ENCODE data around the gene NOX4.

- TF ChIP-seq CTCF (IDR thresholded peaks at IDR 0.05) (no peak), POLR2A (IDR thresholded peaks at IDR 0.05) (no peak)
These were observed 212.0 kb downstream of the NOX4 start for GRCh38 chr11:89279176-89279575.
